Activated CD8-positive, alpha-beta memory T cell treated with anti-CD3 and anti-CD28 coated beads, Interleukin-2, amount 50 U/mL, for 24 hours (primary cell): ENCODE data around the gene GATD1.
A peak's percentile ranks its signal among the peaks of the same experiment; 100 is the strongest.
"Not testable (repeated sequence)": the region's sequence is repeated elsewhere in the genome, so short reads cannot be mapped to it uniquely, and the experiment has no call there.

Experiments
- DNase-seq: peaks from one replicate; pipeline ENCODE4 v3.0.0-alpha.2; 2020; ENCODE audit errors: extremely low read depth

Gene GATD1

DNA sequence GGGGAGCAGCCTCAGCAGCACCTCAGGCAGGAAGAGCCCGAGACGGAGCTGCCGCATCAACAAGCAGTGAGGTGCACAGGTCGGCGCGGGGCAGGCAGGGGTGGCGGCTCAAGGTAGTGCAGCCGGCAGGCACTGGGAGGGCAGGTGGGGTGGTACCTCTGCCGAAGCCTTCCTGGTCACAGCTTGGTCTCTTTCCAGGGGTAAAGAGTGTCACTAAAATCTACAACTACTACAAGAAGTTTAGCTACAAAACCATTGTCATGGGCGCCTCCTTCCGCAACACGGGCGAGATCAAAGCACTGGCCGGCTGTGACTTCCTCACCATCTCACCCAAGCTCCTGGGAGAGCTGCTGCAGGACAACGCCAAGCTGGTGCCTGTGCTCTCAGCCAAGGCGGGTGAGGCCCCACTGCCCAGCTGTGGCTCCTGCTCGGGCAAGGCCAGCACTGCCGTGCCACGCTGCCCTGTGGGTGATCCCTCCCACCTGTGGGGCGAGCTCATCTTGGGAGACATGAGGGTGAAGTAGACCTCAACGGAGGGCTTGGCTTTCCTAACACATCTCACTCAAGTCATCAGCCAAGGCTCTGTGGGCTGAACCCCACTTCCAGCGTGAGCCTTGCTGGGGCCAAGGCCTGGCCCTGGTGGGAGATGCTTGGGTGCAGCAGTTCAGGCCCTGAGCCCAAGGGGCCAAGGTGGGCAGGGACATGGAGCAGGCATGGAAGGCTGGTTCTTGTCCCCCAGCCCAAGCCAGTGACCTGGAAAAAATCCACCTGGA lies 13.6 kb downstream of the GATD1 start:
- DNase-seq = no peak

DNA sequence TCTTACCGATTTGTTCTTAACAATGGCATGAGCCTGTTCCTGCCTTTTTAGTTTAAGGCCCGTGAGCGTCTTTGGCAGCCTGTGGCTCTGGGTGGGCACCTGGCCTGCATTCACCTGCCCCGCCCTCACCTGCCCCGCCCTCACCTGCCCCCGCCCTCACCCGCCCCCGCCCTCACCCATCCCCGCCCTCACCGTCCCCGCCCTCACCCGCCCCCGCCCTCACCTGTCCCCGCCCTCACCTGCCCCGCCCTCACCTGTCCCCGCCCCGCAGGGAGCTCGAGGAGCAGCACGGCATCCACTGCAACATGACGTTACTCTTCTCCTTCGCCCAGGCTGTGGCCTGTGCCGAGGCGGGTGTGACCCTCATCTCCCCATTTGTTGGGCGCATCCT lies 14.2 kb downstream of the GATD1 start:
- no peak for DNase-seq

DNA sequence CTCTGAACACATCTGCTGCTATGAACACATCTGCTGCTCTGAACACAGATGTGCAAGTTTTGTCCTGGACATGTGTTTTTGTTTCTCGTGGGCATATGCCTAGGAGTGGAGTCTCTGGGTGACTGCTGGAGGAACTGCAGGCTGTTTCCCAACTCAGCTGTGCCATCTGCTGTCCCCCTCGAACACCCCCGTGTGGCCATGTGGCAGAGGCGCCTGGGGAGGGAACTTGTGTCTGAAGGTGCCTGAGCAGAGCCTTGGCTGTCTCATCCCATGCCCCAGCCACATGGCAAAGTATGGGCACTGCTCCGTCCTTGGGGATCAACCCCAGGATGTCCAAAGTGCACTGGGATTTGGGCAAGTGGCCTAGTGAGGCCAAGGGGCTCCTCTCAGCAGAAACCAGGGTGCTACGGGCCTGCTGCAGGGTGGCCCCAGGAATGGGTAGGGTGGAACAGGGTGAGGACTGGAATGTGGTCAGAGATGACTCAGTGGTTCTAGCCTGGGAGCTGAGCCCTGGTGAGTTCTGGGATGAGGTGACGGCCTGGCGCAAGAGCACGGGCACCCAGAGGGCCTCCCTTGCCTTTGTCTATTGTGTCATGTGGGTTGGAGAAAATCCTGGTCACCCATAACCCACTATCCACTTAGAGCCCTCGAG lies 14.7 kb downstream of the GATD1 start:
- DNase-seq = no peak

DNA sequence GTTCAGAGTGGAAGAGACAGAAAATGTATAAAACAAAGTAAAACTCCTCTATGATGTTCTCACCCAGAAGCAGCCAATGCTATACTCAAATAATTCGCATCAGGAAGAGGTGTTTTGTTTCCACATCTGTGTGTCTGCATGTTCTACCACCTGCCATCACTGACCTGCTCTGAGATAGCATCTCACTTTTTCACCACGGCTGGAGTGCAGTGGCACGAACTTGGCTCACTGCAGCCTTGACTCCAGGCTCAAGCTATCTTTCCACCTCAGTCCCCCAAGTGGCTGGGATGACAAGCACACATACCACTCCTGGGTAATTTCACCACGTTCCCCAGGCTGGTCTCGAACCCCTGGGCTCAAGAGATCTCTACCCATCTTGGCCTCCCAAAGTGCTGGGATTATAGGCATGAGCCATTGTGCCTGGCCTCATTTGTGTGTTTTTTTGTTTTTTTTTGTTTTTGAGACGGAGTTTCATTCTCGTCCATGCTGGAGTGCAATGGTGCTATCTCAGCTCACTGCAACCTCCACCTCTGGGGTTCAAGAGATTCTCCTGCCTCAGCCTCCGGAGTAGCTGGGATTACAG lies 15.7 kb downstream of the GATD1 start:
- no peak for DNase-seq

DNA sequence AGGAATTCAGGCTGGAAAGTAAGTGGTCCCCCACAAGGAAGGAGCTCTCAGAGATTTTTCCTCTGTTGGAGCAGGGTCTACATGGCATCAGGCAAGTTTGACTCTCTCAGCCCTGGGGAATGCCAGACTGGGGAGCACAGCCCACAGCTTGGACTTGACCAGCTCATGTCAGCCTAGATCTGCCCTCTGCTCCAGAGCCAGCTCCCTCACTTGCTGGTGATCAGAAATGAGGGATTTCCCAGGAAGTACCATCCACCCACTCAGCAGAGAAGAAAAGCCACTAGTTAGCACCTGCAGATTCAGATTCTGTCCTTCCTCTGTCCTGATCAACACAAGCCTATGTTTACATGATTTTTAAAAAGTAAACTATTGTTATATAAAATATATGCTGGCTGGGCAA lies 17.1 kb downstream of the GATD1 start:
- no peak for DNase-seq

DNA sequence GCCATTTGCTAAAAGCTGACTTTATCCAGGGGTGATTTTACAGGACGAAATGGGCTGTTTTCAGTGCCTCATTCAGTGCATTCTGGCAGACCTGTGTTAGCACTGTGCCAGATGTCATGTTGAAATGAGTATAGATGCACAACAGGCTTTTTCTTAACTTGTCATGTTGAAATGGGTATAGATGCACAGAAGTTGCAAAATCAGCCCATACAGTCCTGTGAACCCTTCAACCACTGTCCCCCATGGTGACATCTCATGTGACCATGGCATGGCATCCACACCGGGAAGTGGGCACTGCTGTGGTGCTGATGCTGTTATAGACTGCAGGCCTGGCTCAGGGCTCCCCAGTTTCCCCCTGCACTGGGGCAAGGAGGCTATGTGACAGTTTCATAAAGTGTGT lies 27.6 kb downstream of the GATD1 start:
- no peak for DNase-seq

DNA sequence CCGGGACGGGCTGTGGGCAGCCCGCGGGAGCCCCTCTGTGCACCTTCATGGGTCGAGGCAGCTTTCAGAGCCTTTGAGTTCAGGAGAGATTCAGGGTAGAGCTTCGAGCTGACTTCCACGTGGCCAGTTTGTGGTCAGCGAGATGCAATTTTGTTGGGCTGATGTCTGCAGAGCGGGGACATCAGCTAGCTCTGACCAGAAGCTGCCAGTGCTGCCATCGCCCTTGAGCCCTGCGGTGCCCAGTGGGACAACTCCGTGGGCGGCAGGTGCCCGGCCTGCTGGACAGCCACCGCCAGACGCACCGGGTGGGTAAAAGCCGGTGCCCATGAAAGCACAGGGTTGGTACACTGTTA lies 29.3 kb downstream of the GATD1 start:
- no peak for DNase-seq

DNA sequence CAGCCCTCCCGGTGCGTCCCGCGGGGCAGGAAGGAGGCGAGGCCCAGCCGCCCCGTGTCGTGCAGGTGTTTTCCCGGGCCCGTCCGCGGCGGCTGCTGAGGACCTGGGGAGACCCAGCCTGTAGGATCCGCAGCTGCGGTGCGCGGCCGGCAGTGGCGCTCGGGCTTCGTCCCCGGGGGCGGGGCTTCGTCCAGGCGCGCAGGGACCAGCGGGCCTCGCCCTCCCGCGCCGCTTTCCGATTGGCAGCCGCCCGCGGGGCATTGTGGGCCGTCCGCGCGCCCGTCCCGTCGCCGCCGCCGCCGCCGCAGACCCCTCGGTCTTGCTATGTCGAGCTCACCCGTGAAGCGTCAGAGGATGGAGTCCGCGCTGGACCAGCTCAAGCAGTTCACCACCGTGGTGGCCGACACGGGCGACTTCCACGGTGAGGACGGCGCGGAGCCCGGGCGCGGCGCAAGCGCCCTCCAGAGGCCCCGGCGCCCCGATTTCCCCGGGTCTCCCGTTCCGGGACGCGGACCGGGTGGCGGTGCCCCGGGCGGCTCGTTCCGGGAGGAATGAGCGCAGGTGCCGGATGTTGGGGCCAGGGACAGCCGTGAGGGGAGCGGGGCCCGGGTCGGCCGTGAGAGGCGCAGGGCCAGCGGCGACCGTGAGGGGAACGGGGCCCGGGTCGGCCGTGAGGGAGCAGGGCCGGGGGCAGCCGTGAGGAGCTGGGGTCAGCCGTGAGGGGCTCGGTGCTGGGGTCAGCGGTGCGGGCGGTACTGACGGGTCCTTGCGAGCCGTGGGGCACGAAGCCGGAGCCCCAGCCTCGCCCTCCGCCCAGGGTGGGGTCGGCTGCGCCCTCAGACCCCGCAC lies 29.9 kb downstream of the GATD1 start, which contains the start of gene TALDO1:
Gene TALDO1 (plus strand): TSS at position 307 of the 849 bp plus-strand sequence. CDS start 18 bp downstream, at position 325.
- peak; percentile 54 for DNase-seq

DNA sequence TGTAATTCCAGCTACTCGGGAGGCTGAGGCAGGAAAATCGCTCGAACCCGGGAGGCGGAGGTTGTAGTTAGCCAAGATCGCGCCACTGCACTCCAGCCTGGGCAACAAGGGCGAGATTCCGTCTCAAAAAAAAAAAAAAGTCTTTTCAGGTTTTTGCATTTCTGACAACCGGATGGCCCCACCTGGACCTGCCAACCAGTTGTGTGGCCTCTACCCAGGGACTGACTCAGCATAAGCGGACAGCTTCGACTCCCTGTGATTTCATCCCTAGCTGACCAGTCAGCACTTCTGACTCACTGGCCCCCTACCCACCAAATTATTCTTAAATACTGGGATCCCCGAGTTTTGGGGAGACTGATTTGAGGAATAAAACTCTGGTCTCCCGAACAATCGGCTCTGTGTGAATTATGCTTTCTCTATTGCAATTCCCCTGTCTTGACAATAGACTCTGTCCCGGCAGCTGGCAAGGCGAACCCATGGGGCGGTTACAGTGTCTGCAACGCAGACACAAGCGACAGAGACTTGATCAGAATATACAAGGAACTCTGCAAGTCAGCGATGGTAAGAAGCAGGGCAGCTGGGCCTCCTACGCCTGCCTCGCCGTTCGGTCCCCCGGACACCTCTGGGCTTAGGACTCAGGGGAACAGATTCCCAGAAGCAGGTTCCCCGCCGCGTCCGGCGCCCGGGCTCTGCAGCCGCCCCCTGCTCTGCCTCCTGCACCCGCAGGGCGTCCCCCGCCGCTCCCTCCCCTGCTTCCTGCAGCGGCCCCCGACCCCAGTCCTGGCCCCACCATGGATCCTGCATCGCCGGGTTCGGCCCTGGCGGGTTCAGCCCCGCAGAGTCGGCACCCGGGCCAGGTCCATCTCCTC lies 30.8 kb downstream of the GATD1 start:
- no peak for DNase-seq

DNA sequence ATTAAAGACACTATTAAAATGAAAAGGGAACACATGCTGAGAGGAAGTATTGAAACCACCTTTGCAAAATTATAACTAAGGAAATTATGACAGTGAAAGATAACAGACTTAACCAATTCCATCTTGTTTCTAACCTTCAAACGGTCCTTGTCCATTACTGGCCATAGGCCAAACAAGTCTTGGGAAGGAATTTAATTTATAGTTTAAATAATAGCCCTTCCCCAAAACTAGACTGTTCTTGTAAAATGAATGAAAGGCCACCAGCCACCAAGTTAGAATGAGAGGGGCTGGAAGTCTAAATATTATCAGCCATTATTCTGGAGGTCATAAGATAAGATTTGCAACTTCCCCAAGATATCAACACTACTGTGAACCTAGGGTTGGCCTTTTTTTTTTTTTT lies 31.9 kb downstream of the GATD1 start:
- no peak for DNase-seq

DNA sequence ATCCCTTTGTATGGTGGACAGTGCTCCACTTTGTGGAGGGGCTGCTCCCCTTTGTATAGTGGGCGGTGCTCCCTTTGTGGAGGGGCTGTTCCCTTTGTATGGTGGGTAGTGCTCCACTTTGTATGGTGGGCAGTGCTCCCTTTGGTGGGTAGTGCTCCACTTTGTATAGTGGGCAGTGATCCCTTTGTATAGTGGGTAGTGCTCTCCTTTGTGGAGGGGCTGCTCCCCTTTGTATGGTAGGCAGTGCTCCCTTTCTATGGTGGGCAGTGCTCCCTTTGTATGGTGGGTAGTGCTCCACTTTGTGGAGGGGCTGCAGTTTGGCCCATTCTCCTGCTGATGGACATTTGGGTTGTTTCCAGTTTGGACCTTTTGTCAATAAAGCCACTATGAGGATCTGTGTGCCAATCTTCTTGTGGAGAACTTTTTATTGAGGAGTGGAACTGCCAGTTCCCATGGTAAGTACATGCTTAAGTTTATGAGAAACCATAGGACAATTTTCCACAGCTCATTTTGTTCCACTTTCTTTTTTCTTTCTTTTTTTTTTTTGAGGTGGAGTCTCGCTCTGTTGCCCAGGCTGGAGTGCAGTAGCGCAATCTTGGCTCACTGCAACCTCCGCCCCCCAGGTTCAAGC lies 34.6 kb downstream of the GATD1 start:
- no peak for DNase-seq

DNA sequence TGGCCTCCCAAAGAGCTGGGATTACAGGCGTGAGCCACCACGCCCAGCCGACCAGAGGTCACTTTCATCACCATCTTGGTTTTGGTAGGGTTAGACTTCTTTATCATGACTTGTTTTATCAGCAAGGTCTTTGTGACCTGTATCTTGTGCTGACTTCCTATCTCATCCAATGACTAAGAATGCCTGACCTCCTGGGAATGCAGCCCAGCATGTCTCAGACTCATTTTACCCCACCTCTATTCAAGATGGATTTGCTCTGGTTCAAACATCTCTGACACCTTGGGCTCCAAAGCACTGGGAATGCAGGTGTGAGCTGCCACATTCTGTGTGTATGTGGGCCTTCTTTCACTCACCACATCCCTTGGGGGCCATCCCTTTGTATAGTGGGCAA lies 35.1 kb downstream of the GATD1 start:
- no peak for DNase-seq

DNA sequence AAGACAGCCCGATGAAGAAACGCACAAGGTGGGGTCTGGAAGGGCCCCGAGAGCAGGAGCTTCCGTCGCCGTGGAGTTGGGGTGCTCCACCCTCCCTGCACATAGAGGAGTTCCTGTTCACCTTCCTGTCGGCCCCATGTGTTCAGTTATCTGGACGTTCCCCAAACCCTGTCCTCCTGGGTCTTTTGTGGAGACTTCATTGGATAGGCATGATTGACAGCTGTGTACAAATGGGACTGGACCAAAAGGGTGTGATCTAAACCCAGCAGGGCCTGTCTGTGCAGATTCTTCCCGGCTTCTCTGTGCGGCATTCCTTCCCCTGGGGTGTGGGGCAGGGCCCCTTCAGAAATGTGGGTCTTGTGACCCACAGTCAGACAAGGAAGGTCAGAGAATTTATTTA lies 39.4 kb downstream of the GATD1 start:
- DNase-seq = not testable (repeated sequence)

DNA sequence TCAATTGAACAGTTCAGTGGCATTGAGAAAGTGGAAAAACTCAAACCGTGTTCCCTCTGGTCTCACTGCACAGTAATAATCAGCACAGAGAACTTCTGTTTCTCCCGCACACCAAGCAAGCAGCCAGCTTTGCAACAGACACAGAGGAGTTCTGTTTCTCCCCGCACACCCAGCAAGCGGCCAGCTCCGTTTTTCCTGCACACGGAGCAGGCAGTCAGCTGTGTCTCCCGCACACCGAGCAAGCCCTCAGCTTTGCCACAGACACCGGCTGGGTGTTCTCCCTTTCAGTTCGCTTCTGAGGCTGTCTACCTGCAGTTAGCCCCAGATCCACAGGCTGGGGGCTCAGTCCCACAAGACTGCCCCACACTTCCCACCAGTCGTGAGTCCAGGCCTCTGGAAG lies 39.9 kb downstream of the GATD1 start:
- DNase-seq = no peak

DNA sequence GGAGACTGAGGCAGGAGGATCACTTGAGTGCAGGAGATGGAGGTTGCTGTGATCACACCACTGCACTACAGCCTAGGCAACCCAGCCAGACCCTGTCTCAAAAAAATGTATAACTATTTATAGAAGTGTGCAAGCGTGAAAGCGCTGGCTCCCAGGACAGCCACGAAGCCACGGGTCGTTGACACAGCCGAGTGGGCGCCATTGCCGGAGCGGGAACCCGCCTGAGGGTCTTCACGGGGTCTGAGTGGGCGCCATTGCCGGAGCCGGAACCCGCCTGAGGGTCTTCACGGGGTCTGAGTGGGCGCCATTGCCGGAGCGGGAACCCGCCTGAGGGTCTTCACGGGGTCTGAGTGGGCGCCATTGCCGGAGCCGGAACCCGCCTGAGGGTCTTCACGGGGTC lies 42.7 kb downstream of the GATD1 start:
- DNase-seq = not testable (repeated sequence)

DNA sequence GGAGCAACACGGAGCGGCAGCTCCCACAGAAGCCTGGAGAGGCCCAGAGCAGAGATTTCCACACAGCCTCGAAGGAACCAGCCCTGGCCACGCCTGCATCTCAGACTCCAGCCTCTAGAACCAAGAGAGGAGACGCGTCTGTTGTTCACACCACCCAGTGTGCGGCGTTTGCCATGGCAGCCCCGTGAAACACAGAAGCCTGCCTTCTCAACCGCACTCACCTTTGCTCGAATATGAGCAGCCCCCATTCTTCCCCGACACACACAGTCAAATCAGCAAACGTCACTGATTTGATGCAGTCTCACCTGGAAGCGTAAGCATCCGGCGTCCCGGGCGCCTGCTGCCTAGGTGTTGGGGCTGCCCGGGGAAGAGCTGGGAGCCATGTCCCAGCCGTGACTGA lies 44.2 kb downstream of the GATD1 start:
- DNase-seq = no peak

DNA sequence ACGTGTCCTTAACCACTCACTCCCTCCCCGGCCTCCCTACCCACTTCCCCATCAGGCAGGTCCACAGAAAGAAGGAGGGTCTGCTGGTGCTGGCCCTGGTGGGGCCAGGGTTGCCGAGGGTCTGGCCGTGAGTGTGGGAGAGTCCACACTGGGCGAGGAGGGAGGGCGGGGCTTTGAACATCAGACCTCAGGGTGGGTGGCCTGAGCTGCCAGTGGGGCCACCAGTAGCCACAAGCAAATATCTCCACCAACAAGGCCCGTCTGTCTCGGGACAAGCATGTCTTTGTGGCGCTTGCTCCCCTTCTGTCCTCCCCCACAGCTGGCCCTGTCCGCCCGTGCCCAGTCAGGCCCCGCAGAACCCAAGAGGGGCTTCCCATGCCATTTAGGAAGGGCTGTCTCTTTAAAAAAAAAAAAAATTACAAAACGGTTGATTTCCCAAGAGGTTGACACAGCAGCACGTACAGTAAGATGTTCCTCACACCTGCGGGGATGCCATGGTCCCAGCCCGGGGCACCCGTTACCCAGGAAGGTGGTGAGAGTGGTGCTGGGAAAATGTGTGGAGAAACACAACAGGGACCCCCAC lies 47.7 kb downstream of the GATD1 start:
- no peak for DNase-seq

DNA sequence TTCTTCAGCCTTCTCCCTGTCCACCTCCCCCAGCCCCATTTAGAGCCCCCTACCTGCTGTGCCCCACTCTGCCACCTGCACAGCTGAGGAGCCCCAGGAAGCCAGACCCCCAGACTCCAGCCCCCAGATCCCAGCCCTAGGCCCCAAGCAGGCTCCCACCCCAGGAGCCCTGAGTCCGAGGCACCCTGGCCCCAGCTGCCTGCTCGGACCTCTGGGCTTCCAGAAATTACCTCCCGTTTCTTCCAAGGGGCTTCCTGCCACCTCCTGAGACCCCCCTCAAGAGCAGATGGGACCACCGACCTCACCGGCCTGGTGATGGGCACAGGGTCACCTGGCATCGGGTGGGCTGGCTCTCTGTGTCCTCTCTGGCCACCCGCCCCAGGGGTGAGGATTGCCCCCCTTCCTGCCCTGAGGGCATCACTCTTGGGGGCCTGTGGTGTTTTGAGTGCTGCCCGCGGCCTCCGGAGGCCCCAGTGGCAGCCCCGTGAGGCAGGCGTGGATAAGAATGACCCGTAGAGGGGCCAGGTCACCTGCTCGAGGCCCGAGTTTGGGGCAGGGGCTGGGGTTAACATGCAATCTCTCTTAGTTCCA lies 48.3 kb downstream of the GATD1 start:
- DNase-seq = no peak

DNA sequence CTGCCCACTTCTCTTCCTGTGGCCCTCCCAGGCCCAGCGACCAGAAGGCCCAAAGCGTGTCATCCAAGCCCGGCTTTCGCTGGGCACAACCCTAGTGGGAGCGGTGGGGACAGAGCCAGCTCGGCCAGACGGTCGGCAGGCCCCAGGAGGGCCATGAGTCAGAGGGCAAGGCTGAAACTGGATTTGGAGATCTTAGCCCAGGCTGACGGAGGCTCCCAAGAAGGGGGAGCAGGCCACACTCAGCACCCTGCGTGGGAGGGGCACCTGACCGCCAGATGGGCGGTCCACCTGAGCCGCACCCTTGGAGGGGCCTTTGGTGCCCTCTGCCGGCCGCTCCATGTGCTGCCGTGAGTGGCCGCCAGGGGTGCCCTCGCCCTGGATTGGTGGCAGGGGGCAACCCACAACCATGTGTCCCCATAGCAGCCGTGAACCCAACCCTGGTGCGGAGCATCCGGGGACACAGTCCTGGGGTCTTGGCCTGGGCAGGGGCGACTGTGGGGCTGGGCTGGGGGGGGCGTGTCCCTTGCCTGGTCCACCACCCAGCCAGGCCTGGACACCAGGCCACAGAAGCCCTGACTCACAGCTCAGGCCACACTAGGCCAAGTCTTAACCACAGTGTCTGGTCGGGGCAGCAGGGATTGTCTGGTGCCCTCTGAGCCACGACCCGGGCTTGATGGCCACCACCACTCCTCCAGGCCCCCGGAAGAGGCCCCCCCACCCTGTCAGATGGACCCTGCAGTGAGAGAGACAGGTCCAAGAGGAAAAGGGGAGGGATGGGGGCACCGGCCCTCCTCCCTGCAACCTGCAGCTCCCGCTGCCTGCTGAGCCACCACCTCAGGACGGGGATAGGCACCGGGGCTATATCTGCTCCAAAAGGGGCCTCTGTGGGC lies 49.2 kb downstream of the GATD1 start:
- peak; percentile 49 for DNase-seq
